Measurements from ENCODE around the gene CERKL. TPM values are rescaled to one million over a fixed set of nuclear protein-coding genes. Genes with fewer than 3 reads are reported as not detected.

Gene CERKL
- total and polyA plus RNA-seq, 9 of the 15 experiments (the other 6 are each of a cell fraction or from before 2014, with no cell fraction given) = 0.04 to 0.08 TPM; not detected in 7

DNA sequence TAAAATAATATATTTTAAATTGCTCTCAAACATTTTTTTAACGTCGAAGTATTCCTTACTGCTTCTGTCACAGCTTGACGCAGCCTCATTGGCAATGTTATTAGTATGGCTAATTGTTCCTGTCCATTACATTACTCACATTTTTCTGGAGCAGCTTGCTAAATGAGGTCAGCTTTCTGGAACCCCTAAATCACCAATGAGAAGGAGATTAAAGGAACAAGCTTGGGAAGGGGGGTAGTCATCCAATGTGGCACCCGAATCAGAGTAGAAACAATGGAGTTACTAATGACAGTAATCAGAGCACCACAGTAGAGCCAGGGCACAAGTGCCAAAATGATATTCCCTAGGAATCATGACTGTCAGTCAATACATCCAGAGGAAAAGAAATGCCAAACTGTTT is 18.3 kb upstream of the CERKL start:
- in situ Hi-C loops (cut with MboI) (no loop called here), intact Hi-C loops (cut with micrococcal nuclease) (no loop called here)
- no peaks in the 10 kb centered on the region for H3K36me3 ChIP-seq (ENCODE audit: control insufficient read depth, insufficient read depth, low read length)
- ChIA-PET POLR2A (interaction anchor here (0.6 kb wide), 1 partner anchor 295 kb away, joined by 4 read pairs; no protein-coding TSS in a partner anchor), CTCF (ENCODE audit: low intra/inter-chr PET ratio) (no interaction called here)
- H3K27ac ChIP-seq (ENCODE audit: extremely low read depth, low read depth, low read length) = no peak overlapping the region
- no peak for FAIRE-seq
- no peak overlapping the region for H2AFZ ChIP-seq (ENCODE audit: low read depth, low read length)
- H3K79me2 ChIP-seq (ENCODE audit: control insufficient read depth, insufficient read depth, low read length) = no peaks in the 10 kb centered on the region
- H4K20me1 ChIP-seq (replicated peaks; ENCODE audit: control insufficient read depth, insufficient read depth, low read length) = no peaks in the 10 kb centered on the region
- no peaks in the 10 kb centered on the region for H3K9me3 ChIP-seq (replicated peaks; ENCODE audit: control insufficient read depth, insufficient read depth, low read depth, low read length)
- WGBS (ENCODE audit: insufficient coverage, low coverage, missing lambda C conversion rate) = 3% methylated on average over 4 of the region's 4 CpGs
- no TSS peak for BruUV-seq (replicated peaks)
- no peaks in the 10 kb centered on the region for H3K4me1 ChIP-seq (replicated peaks in 1 of 2; ENCODE audit: control insufficient read depth in 2 of 2, insufficient read depth in 2 of 2, low read length in 2 of 2)
- ATAC-seq = no peak
- DNase-seq (ENCODE audit: extremely low read depth in 1 of 4, low spot score in 3 of 4) = no peak
- no peak overlapping the region for H3K9ac ChIP-seq (ENCODE audit: insufficient read depth in 1 of 2, low read depth in 2 of 2, low read length in 2 of 2)
- H3K27me3 ChIP-seq (ENCODE audit: control insufficient read depth in 2 of 2, insufficient read depth in 2 of 2, low read length in 2 of 2) = peaks cover 0 to 15% of the 10 kb centered on the region in 2 experiments; a peak in 3 of 5 replicates
- no peak overlapping the region for H3K4me3 ChIP-seq
- no peak overlapping the region for H3K4me2 ChIP-seq (ENCODE audit: insufficient read depth, low read length)
- no peaks in the 10 kb centered on the region for H3K9me1 ChIP-seq (ENCODE audit: control insufficient read depth, insufficient read depth, low read length)
- TF ChIP-seq GABPB2 (CRISPR knock-in tag; conservative IDR thresholded peaks at IDR 0.05) = no peak
- TF ChIP-seq ZNF589 (CRISPR knock-in tag; IDR thresholded peaks at IDR 0.05; ENCODE audit: low read depth) = no peak
- no peak for TF ChIP-seq ZBTB8A (IDR thresholded peaks at IDR 0.05; ENCODE audit: partially characterized antibody)
- no peak for TF ChIP-seq SMARCE1 (IDR thresholded peaks at IDR 0.05)
- TF ChIP-seq TAL1 (IDR thresholded peaks at IDR 0.05) = no peak
- no peak for TF ChIP-seq ZNF407 (IDR thresholded peaks at IDR 0.05; ENCODE audit: low read depth)
- no peak for TF ChIP-seq HDAC8 (tag; IDR thresholded peaks at IDR 0.05)
- TF ChIP-seq, protein P1, sequence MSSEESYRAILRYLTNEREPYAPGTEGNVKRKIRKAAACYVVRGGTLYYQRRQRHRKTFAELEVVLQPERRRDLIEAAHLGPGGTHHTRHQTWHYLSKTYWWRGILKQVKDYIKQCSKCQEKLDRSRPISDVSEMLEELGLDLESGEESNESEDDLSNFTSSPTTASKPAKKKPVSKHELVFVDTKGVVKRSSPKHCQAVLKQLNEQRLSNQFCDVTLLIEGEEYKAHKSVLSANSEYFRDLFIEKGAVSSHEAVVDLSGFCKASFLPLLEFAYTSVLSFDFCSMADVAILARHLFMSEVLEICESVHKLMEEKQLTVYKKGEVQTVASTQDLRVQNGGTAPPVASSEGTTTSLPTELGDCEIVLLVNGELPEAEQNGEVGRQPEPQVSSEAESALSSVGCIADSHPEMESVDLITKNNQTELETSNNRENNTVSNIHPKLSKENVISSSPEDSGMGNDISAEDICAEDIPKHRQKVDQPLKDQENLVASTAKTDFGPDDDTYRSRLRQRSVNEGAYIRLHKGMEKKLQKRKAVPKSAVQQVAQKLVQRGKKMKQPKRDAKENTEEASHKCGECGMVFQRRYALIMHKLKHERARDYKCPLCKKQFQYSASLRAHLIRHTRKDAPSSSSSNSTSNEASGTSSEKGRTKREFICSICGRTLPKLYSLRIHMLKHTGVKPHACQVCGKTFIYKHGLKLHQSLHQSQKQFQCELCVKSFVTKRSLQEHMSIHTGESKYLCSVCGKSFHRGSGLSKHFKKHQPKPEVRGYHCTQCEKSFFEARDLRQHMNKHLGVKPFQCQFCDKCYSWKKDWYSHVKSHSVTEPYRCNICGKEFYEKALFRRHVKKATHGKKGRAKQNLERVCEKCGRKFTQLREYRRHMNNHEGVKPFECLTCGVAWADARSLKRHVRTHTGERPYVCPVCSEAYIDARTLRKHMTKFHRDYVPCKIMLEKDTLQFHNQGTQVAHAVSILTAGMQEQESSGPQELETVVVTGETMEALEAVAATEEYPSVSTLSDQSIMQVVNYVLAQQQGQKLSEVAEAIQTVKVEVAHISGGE (CRISPR knock-in tag; IDR thresholded peaks at IDR 0.05) = no peak
- no peak for TF ChIP-seq ZFPM2 (CRISPR knock-in tag; IDR thresholded peaks at IDR 0.05)
- TF ChIP-seq MTF1 (CRISPR knock-in tag; IDR thresholded peaks at IDR 0.05; ENCODE audit: borderline replicate concordance) = no peak

Measured in K562 (cell line).